KBM-7 (cell line): ENCODE measurements around the gene LRRC63.

Source experiments
- DNase-seq: peaks from one replicate; pipeline ENCODE4 v3.0.0-alpha.2; 2015
- in situ Hi-C: fragments of 300-500 bp; cut with MboI; formaldehyde crosslinking; loops from 2 replicates; pipeline ENCODE4 v1.14.3; 2020; ENCODE audit warnings: low sequenced_read_pairs, low pct_unique_long_range_greater_than_20kb, mixed read lengths

LRRC63 gene

DNA sequence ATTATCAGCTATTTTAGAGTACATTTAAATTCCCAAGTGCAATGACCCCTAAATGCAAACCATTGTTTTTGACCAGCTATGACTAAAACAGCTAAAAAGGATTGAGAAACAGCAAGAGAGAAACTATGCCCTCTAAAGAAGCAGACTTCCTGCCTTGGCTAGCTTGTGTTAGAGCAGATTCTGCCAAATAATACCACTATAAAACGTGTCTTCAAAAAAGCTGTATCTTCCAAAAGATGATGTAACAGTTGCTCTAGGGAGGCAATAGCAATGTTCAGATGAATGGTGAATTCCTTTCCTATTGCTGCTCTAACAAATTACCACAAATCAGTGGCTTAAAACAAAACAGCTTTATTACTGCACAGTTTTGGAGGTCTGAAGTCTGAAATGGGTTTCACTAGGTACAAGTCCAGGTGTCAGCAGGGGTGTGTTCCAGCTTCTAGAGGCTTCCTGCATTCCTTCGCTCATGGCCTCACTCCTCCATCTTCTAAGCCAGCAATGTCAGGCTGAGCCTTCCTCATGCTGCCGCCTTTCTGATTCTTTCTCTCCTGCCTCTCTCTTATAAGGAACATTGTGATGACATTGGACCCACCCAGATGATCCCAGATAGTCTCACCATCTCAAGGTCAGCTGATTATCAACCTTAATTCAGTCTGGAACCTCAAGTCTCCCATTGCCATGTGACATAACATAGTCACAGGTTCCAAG lies 84.5 kb downstream of the LRRC63 start:
- in situ Hi-C loops: no loop called here
- DNase-seq: no peak

GRCh38 chr13:46296921-46297320 lies 85.2 kb downstream of the LRRC63 start:
- DNase-seq: no peak
- in situ Hi-C loops: no loop called here

- DNase-seq: no peak
- in situ Hi-C loops: no loop called here
These were observed 85.7 kb downstream of the LRRC63 start for GRCh38 chr13:46297361-46297811.

- in situ Hi-C loops: loop anchor here (25.0 kb wide), 1 partner anchor 692 kb away; the partner anchor contains the start of gene ERICH6B
- DNase-seq: no peak
These were observed 92.1 kb downstream of the LRRC63 start for GRCh38 chr13:46303742-46304385.

GRCh38 chr13:46304546-46304945 lies 92.8 kb downstream of the LRRC63 start:
- no peak for DNase-seq
- in situ Hi-C loops: loop anchor here (25.0 kb wide), 1 partner anchor 692 kb away; the partner anchor contains the start of gene ERICH6B

- DNase-seq: no peak
- in situ Hi-C loops: loop anchor here (25.0 kb wide), 1 partner anchor 695 kb away; the partner anchor contains the start of gene ERICH6B
These were observed 95.8 kb downstream of the LRRC63 start for GRCh38 chr13:46307554-46307953.

- in situ Hi-C loops: loop anchor here (25.0 kb wide), 1 partner anchor 698 kb away; the partner anchor contains the start of gene ERICH6B
- DNase-seq: no peak
These were observed 98.3 kb downstream of the LRRC63 start for GRCh38 chr13:46310066-46310465.

DNA sequence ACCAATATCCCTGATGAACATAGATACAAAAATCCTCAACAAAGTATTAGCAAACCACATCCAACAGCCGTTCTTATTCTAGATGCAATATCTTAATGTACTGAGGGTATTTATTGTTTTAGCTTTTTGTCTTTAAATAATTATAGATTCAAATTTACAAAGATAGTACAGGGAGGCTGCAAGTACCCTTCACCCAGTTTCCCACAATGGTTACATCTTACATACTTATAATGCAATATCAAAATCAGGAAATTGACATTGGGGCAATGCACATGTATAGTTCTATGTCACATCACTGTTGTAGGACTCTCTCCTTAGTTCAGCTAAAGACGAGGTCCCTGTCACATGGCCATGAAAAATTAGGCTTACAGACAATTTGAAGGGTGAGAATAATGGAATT lies 99.5 kb downstream of the LRRC63 start:
- in situ Hi-C loops: loop anchor here (25.0 kb wide), 1 partner anchor 699 kb away; the partner anchor contains the start of gene ERICH6B
- no peak for DNase-seq

DNA sequence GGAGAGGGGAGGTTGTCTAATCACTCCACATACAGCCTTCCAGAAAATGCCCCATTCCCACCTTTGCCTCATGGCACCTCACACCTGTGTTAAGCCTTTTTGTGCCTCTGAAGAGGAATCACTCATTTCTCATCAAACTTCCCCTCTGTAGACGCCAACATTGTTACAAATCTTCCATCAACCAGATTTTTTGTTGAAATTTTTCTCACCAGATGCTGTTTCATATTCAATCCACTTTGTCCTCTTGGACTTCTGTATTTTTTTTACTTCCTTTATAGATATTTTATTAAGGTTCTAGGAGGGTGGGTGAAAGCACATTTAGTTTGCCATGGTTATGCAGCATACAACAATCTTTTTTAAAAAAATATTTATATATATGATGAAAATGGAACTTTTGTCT lies 101.3 kb downstream of the LRRC63 start:
- no peak for DNase-seq
- in situ Hi-C loops: loop anchor here (25.0 kb wide), 1 partner anchor 701 kb away; the partner anchor contains the start of gene ERICH6B

- in situ Hi-C loops: loop anchor here (25.0 kb wide), 1 partner anchor 701 kb away; the partner anchor contains the start of gene ERICH6B
These were observed 101.9 kb downstream of the LRRC63 start for GRCh38 chr13:46313432-46314257.

DNA sequence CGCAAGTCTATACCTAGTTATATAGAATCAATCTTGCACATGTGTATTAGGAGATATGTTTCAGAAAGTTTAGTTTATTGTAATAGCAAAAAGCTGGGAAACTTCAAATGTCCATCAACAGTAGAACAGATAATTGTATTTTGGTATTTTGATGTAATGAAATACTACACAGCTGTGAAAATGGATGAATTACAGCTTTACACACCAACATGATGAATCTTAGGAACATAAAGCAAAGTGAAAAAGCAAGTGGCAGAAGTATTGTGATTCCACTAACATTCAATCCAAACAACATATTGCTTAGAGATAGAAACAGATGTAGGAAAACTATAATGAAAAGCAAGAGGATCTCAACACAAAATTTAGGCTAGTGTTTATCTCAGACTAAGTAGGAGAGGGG lies 102.9 kb downstream of the LRRC63 start:
- in situ Hi-C loops: loop anchor here (25.0 kb wide), 1 partner anchor 702 kb away; the partner anchor contains the start of gene ERICH6B
- no peak for DNase-seq

More at GRCh38 chr13:46313432-46314257, 101.9 kb downstream of the LRRC63 start:
- no peak for DNase-seq

DNA sequence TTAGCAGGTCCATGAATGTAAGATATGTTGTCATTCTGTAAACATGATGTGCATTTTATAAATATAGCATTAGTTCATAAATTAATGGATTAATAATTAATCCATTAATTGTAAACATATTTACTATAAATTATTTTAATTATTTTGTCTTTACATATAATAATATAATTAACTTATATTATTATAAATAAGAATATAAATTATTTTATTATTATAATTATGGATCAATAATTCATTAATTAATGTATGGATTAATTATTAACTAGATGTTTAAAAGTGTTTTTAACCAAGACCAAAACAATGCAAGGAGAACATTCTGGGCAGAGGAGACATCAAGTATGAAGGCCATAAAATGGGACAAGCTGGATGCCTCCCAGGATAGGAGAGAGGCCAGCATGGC lies 103.3 kb downstream of the LRRC63 start:
- in situ Hi-C loops: loop anchor here (25.0 kb wide), 1 partner anchor 703 kb away; the partner anchor contains the start of gene ERICH6B
- no peak for DNase-seq

GRCh38 chr13:46315491-46316075 lies 103.9 kb downstream of the LRRC63 start:
- in situ Hi-C loops: loop anchor here (25.0 kb wide), 1 partner anchor 703 kb away; the partner anchor contains the start of gene ERICH6B
- no peak for DNase-seq

DNA sequence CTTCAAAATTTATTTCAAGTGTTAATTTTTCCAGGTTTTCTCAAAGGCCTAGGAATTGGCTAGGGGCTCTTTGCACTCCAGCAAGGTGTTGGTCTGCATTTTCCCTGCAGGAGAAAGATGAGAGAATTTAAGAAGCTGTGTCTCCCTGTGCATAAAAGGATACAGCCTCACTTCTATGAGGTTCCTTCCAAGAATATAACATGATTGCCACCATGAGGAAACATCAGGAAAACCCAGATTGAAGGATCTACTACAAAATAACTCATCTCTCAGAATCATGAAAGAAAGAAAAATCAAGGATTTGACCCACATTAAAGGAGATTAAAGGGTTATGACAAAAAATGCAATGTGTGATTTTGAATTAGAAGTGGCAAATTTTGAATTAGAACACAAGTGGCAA lies 105.4 kb downstream of the LRRC63 start:
- DNase-seq: no peak
- in situ Hi-C loops: loop anchor here (25.0 kb wide), 1 partner anchor 705 kb away; the partner anchor contains the start of gene ERICH6B

DNA sequence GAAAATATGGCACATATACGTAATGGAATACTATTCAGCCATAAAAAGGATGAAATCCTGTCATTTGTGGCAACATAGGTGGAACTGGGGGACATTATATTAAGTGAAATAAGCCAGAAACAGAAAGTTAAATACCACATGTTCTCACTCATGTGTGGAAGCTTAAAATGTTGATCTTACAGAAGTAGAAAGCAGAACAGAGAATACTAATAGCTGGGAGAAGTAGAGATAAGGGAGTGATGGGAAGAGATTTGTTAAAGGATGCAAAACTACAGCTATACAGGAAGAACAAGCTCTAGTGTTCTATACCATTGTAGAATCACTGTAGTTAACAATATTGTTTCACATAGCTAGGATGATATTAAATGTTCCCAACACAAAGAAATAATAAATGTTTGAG lies 107.3 kb downstream of the LRRC63 start:
- in situ Hi-C loops: loop anchor here (25.0 kb wide), 1 partner anchor 707 kb away; the partner anchor contains the start of gene ERICH6B
- no peak for DNase-seq

GRCh38 chr13:46320406-46320805 lies 108.7 kb downstream of the LRRC63 start:
- no peak for DNase-seq
- in situ Hi-C loops: loop anchor here (25.0 kb wide), 1 partner anchor 708 kb away; the partner anchor contains the start of gene ERICH6B

DNA sequence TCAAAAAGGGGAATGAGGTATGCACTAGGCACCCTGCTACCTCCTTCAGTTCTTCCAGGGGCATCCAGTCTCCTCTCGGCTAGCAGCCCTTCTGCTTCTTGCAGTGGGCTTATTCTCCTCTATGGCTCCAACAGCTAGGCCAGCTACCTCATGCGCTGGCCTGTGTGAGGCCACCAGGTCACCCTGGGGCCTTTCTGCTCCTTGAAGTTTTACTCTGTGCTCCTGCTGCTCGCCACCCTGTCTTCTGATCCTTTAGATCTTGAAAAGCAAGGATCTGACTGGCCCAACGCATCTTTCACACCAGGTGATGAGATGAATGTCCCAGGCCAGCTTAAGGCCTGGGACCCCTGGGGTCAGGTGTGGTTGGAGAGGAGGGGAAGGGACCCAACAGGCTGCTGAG lies 109.1 kb downstream of the LRRC63 start:
- in situ Hi-C loops: loop anchor here (25.0 kb wide), 1 partner anchor 709 kb away; the partner anchor contains the start of gene ERICH6B
- no peak for DNase-seq

- DNase-seq: peak; percentile 71
- in situ Hi-C loops: loop anchor here (25.0 kb wide), 1 partner anchor 709 kb away; the partner anchor contains the start of gene ERICH6B
These were observed 109.9 kb downstream of the LRRC63 start for GRCh38 chr13:46321494-46322225.
